Spinal cord (tissue), 10 donors: ENCODE results near the gene PTRH1. TPM values are rescaled to one million over a fixed set of nuclear protein-coding genes. Genes with fewer than 3 reads are reported as not detected.

Experiments used
- DNase-seq, 6 donors: peaks; one replicate each; pipeline versions ENCODE4 v3.0.0 to v3.0.0-alpha.2; 2013 to 2015; ENCODE audit warnings: low spot score in 6 of 6, low read depth in 4 of 6
- H3K27ac ChIP-seq: one replicate; pipeline ENCODE4 v1.5.1; 2013; ENCODE audit warnings: low read depth, low read length, control low read depth
- H3K27me3 ChIP-seq: one replicate; pipeline ENCODE4 v1.6.1; 2013; ENCODE audit warnings: low read length; ENCODE audit not compliant: control insufficient read depth, insufficient read depth
- H3K36me3 ChIP-seq: one replicate; pipeline ENCODE4 v1.6.1; 2013; ENCODE audit warnings: low read length; ENCODE audit not compliant: control insufficient read depth, insufficient read depth
- H3K4me1 ChIP-seq: one replicate; pipeline ENCODE4 v1.6.1; 2013; ENCODE audit warnings: low read length; ENCODE audit not compliant: control insufficient read depth, insufficient read depth
- H3K4me3 ChIP-seq: one replicate; pipeline ENCODE4 v1.5.1; 2013; ENCODE audit warnings: low read depth, low read length, control low read depth
- H3K9me3 ChIP-seq: one replicate; pipeline ENCODE4 v1.6.1; 2013; ENCODE audit warnings: low read length; ENCODE audit not compliant: control insufficient read depth, insufficient read depth
- WGBS: methylation state at CpG from one replicate; pipeline ENCODE4 v1.1.5; 2013; ENCODE audit warnings: missing lambda C conversion rate; ENCODE audit not compliant: insufficient coverage; 5-methylcytosine and 5-hydroxymethylcytosine counted together
- polyA plus RNA-seq, 2 donors: library from polyadenylated mRNA; unstranded; fragments of 120-200 nt; gene quantifications; one replicate each; pipeline ENCODE4 v1.2.1, GENCODE V29; 2013; ENCODE audit not compliant: insufficient read length in 2 of 2
- total RNA-seq, 2 donors: library from RNA; depleted of rRNA in 1 of 2; stranded (reverse); fragments of 120-200 nt in 1 of 2; fragments of >200 nt in 1 of 2; gene quantifications; one replicate each; pipeline versions ENCODE4 v1.2.3 to v1.2.4, GENCODE V29; 2013 to 2014
- donor health status: healthy.

Gene PTRH1
- total and polyA plus RNA-seq, 4 donors = 11.7 to 19.0 (median 15.9) TPM

DNA sequence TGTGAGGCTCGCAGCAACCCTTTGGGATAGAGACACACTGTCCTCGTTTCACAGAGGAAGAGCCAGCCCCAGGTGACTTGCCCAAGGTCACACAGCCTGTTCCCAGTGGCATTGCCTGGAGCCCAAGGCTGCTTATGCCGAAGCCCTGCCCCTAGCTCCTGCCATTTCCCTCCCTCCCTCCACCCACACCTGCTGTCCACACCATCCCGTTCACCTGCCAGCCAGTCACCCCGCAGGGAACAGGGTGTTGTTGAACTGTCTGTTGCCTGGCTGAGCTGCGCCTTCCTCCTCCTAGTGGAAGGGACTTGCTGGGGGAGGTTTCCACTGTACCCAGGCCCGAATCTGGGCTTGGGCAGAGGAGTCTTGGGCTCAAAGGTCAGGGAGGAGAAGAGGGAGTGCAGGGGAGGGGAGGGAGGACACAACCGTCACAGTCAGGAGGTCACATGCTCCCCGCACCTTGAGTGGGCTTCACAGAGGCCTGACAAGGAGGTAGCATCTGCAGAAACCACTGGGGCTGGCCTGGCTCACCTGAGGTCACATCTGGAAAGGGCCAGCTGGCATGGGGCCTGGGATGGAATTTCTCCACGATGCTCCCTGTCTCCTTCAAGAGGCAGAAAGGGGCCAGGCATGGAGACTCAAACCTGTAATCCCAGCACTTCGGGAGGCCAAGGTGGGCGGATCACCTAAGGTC is 6.7 kb upstream of the PTRH1 start:
- no peak overlapping the region for H3K27ac ChIP-seq
- no peaks in the 10 kb centered on the region for H3K9me3 ChIP-seq
- no peaks in the 10 kb centered on the region for H3K27me3 ChIP-seq
- no peaks in the 10 kb centered on the region for H3K36me3 ChIP-seq
- no peak for DNase-seq
- WGBS = 68% methylated on average over 10 of the region's 12 CpGs
- peaks cover 19% of the 10 kb centered on the region for H3K4me1 ChIP-seq
- H3K4me3 ChIP-seq = no peak overlapping the region

DNA sequence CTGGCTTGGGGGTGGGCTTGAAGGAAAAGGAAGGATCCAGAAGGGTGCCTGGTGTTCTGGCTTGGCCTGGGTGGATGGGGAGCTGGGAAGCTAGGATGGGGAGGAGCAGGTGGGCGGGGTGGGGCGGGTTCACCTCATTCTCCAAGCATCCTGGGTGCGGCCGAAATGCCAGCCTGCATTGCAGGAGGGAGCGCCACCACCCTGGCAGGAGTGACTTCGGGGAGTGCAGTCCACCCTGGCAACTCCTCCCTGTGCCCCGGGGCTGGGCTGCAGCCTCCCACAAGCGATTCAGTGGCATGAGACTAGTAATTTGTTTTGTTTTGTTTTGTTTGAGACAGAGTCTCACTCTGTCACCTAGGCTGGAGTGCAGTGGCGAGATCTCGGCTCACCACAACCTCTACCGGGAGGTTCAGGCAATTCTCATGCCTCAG is 5.9 kb upstream of the PTRH1 start:
- H3K36me3 ChIP-seq = no peaks in the 10 kb centered on the region
- H3K4me3 ChIP-seq = no peak overlapping the region
- no peaks in the 10 kb centered on the region for H3K27me3 ChIP-seq
- H3K9me3 ChIP-seq = no peaks in the 10 kb centered on the region
- WGBS = 70% methylated on average over 3 of the region's 11 CpGs
- DNase-seq = no peak
- H3K4me1 ChIP-seq = peaks cover 27% of the 10 kb centered on the region
- H3K27ac ChIP-seq = no peak overlapping the region

DNA sequence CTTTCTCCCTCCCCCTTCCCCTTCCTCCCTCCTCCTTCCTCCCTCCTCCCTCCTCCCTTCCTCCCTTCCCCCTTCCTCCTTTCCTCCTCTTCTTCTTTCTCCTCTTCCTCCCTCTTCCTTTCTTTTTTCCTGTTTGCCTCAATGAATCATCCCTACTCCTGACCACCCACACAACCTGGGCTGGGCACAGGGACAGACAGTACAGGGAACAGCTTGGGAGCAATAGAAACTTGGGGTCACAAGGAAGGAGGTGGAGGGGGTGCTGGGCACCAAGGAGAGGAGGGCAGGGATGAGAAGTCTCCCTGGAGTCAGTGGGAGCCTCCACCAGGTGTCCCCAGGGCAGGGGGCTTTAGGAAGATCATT is 5.4 kb upstream of the PTRH1 start:
- no peak overlapping the region for H3K27ac ChIP-seq
- H3K27me3 ChIP-seq = no peaks in the 10 kb centered on the region
- peaks cover 32% of the 10 kb centered on the region for H3K4me1 ChIP-seq

DNA sequence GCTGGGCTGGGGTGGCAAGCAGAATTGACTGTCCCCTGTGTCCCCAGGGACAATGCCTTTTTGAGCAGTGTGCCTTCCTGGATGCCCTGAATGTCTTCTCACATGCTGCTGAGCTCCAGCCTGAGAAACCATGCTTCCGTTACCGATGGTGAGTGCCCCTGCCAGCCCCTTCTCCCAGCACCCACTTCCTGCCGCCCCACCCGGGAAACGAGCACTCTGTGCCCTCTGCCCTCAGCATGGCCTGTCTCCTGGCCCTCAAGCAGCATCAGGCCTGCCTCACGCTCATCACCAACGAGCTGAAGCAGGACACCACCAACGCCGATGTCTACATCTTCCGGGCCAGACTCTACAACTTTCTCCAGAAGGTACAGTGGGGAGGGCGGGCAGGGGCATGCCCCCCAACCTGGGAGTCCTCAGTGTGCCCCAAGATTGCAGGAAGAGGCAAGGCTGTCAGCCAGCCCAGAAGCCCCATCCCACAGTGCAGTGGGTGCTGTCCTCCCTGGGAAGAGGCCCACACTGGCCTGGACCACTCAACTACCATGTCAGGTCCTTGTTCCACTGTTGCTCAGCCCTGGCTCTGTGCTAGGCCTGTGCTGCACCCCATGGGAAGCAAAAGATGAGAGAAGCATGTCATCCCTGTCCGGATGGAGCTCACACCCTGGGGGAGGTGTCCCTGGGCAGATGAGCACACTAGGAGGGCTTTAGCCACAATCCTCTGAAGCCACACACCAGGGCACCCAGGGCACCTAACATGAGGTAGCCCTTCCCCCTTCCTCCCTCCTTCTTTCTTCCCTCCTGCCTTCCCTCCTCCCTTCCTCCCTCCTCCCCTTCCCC is 4.8 kb upstream of the PTRH1 start:
- no peak overlapping the region for H3K4me3 ChIP-seq
- peaks cover 36% of the 10 kb centered on the region for H3K4me1 ChIP-seq
- H3K27ac ChIP-seq = no peak overlapping the region
- H3K27me3 ChIP-seq = no peaks in the 10 kb centered on the region
- DNase-seq = no peak
- H3K9me3 ChIP-seq = no peaks in the 10 kb centered on the region
- H3K36me3 ChIP-seq = no peaks in the 10 kb centered on the region
- WGBS = 74% methylated on average over 12 of the region's 12 CpGs

More for the DNA sequence above, 5.4 kb upstream of the PTRH1 start:
- no peaks in the 10 kb centered on the region for H3K36me3 ChIP-seq
- no peaks in the 10 kb centered on the region for H3K9me3 ChIP-seq
- no peak for DNase-seq
- no peak overlapping the region for H3K4me3 ChIP-seq

DNA sequence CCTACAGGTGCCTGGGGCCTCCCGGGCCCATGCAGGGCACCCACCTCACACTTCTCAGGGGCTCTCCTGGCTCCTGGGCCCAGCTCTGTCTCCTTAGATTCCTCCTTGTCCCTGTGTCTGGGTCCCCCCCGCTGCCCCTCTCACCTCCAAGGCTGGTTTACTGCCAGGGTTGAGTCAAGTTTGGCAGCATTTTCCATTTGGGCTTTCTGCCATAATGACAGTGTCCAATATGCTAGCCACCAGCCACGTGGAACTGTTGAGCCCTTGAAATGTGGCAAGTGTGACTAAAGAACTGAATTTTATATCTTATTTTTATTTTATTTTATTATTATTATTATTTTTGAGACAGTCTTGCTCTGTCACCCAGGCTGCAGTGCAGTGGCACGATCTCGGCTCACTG is 2.3 kb upstream of the PTRH1 start:
- WGBS = 81% methylated on average over 4 of the region's 5 CpGs
- peak in 1 of 6 donors; percentile 47 for DNase-seq
- Histone ChIP-seq H3K36me3 (peaks cover 13% of the 10 kb centered on the region), H3K27me3 (no peaks in the 10 kb centered on the region), H3K4me1 (peaks cover 32% of the 10 kb centered on the region), H3K9me3 (no peaks in the 10 kb centered on the region), H3K4me3 (no peak overlapping the region), H3K27ac (no peak overlapping the region)

DNA sequence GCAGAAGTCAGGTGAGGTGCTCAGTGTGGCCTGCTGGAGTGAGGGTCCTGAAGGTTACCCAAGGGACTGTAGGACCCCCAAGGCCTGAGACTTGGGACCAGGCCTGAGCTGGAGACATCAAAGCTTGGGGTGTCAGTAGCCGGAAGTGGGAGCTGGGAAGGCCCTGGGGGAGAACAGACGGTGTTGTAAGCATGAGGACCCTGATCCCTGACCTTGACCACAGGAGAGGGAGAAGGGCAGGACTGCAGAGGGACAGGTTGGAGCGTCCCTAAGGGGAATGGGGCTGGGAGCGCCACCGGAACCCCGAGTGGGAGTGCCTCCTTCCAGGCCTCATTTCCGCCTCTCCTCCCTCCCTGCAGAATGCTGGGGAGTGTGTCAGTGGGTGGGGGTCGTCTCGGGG is 949 bp upstream of the PTRH1 start:
- peaks cover 26% of the 10 kb centered on the region for H3K36me3 ChIP-seq
- no peak for DNase-seq
- H3K27ac ChIP-seq = peak overlapping the region; percentile 89

DNA sequence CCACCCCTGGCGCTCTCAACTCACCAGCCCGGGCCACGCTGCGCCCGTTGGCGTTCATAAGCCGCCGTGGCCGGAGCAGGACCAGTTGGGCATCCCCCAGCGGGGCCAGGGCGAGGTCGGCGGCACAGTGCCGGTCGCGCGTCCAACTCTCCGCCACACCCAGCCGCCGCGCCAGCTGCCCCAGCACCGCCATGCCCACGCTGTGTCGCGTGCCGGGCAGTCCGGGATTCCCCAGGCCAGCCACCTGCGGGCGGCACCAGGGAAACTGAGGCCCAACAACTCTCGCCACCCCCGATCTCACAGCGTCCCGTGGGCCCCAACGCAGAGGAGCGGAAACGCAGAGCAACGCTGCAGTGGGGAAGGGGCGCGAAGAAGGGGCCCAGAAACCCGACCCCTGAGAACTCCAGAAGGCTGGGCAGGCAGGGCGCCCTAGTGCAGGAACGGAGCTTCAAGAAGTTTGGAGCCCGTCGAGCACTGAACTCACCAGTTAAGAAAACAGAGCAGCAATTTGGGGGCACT is 453 bp downstream of the PTRH1 start:
- peak overlapping the region; percentile 89 for H3K27ac ChIP-seq

More for the DNA sequence above, 949 bp upstream of the PTRH1 start:
- 84% methylated on average over 8 of the region's 9 CpGs for WGBS
- H3K27me3 ChIP-seq = no peaks in the 10 kb centered on the region
- H3K4me1 ChIP-seq = peaks cover 43% of the 10 kb centered on the region
- H3K9me3 ChIP-seq = no peaks in the 10 kb centered on the region
- H3K4me3 ChIP-seq = peak overlapping the region; percentile 92

DNA sequence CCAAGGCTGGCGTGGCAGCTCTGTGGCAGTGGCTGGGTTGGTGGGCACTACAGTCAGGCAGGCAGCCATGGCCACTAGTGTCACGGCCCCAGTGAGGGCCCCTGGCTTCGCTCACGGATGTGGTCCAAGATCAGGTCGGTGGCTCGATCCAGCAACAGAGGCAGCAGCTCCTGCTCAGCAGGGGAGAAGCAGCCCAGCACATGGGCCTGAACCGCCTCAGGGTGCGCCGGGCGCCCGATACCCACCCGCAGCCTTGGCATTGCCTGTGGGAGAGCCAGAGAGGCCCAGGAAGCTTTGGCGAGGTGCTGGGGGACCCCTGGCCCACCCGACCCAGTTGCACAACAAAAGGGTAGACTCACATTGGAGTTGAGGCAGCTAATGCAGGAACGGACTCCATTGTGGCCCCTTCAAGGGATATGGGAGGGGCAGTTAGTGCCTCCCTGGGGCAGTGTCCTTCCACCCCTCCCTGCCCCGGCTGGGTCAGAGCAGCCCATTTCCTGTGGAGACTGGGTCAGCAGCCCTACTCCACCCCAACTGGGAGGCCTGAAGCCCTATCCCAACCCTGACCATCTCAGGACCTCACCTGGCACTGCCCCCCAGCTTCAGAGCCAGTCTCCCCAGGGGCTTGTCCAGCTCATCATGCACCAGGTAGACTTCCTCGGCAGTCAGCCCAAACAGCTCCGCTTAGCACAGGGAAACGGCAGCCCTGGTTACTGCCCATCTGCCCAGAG is 1.3 kb downstream of the PTRH1 start:
- 77% methylated on average over 17 of the region's 19 CpGs for WGBS
- Histone ChIP-seq H3K9me3 (no peaks in the 10 kb centered on the region), H3K27me3 (no peaks in the 10 kb centered on the region), H3K4me1 (peaks cover 46% of the 10 kb centered on the region), H3K4me3 (peak overlapping the region; percentile 92), H3K36me3 (peaks cover 38% of the 10 kb centered on the region), H3K27ac (no peak overlapping the region)
- no peak for DNase-seq

More for the DNA sequence above, 453 bp downstream of the PTRH1 start:
- H3K9me3 ChIP-seq = no peaks in the 10 kb centered on the region
- H3K4me3 ChIP-seq = peak overlapping the region; percentile 92
- H3K4me1 ChIP-seq = peaks cover 46% of the 10 kb centered on the region
- H3K27me3 ChIP-seq = no peaks in the 10 kb centered on the region
- peaks cover 34% of the 10 kb centered on the region for H3K36me3 ChIP-seq
- no peak for DNase-seq
- WGBS = under 1% methylated on average over 44 of the region's 44 CpGs

DNA sequence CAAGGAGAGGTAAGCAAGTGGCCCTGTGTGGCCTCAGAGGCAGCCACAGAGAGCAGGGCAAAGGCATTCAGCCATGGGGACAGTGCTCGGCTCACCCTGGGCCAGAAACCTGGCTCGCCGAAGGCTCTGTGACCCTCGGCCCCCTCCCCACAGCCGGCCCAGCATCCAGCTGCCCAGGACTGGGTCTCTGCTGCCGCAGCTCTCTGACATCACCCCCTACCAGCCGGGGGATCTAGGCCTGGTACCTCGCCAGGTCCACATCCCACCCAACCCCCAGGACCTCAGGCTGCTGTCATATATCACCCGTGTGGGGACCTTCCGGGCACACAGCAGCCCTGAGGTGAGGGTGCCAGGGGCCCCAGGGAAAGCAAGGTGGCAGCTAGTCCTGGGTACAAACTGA is 2.6 kb downstream of the PTRH1 start:
- 81% methylated on average over 8 of the region's 10 CpGs for WGBS
- Histone ChIP-seq H3K27ac (no peak overlapping the region), H3K4me1 (peaks cover 46% of the 10 kb centered on the region)

More for the DNA sequence above, 2.6 kb downstream of the PTRH1 start:
- Histone ChIP-seq H3K36me3 (peaks cover 39% of the 10 kb centered on the region), H3K9me3 (no peaks in the 10 kb centered on the region), H3K27me3 (no peaks in the 10 kb centered on the region), H3K4me3 (no peak overlapping the region)
- DNase-seq = no peak
